Adrenal gland (tissue), 5 donors: Measurements from ENCODE around the gene ATF3.

Experiments used
- CTCF ChIP-seq, 6 experiments: fragments of 450-650 bp in 4 of 6; fragments of 200-600 bp in 2 of 6; sonication (generic) in 1 of 6; IDR thresholded peaks; 1 replicate in 5 of 6; 2 replicates in 1 of 6; pipeline versions ENCODE4 v1.5.1 to v1.8.0; 2016 to 2021; ENCODE audit warnings: antibody characterized with exemption in 6 of 6, mild to moderate bottlenecking in 2 of 6, moderate library complexity in 1 of 6
- POLR2A ChIP-seq, 2 donors: fragments of 450-650 bp; IDR thresholded peaks; one replicate each; pipeline ENCODE4 v1.6.1; 2017; ENCODE audit warnings: antibody characterized with exemption in 2 of 2, mild to moderate bottlenecking in 2 of 2, moderate library complexity in 1 of 2
- donor health status: DM: no; HTN: no; CAD: no.

GRCh38 chr1:212618466-212619210 lies 10.1 kb downstream of the ATF3 start:
- no peak for TF ChIP-seq CTCF (IDR thresholded peaks at IDR 0.05)
- no peak for TF ChIP-seq POLR2A (IDR thresholded peaks at IDR 0.05)
